GM18951 (cell line): Measurements from ENCODE around the gene BMP2K.

ENCODE experiments used
- POLR2A ChIP-seq: IDR thresholded peaks from 4 replicates; pipeline ENCODE4 v1.6.1; 2011; ENCODE audit warnings: mild to moderate bottlenecking; ENCODE audit not compliant: insufficient read length, insufficient read depth; ENCODE audit errors: extremely low read depth
- in situ Hi-C: fragments of 300-500 bp; cut with MboI; formaldehyde crosslinking; loops from one replicate; pipeline ENCODE4 v1.12.0; 2022; ENCODE audit warnings: low sequenced_read_pairs, mixed read lengths, inconsistent platforms; ENCODE audit not compliant: unreplicated experiment

The BMP2K gene

GRCh38 chr4:78753091-78753490, 23.1 kb upstream of the BMP2K start:
- TF ChIP-seq POLR2A = no peak
- in situ Hi-C loops = no loop called here

DNA sequence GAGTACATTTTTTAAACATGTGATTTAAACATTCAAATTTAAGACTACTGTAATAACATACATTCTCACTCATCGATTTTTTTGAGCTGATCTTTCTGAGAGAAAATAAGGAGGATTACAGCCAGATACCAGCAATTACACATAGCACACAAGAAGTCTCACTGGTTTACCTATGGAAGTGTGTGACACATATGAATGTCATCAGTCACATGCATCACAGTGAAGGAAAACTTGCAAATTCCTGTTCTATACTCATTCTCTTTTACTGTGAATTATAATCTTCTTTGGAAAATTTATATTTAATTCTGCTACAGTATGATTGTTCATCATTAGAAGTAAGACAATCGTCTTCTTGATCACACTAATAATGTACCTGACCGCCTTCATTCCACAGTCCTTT, 21.3 kb upstream of the BMP2K start:
- no peak for TF ChIP-seq POLR2A
- in situ Hi-C loops = no loop called here

DNA sequence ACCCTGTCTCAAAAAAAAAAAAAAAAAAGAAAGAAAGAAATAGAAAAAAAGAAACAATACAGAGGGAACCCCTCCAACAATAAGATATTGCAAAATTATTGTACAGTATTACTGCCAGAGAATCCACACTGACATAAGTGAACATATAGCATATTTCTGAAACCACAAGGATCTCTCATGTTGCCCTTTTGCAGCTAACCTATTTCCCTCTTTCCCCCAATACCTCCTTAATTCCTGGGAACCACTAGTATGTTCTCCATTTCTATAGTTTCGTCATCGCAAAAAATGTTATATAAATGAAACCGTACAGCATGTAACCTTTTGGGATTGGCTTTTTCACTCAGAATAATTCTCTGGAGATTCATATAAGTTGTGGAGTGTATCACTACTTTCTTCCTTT, 20.0 kb upstream of the BMP2K start:
- in situ Hi-C loops = no loop called here
- no peak for TF ChIP-seq POLR2A

DNA sequence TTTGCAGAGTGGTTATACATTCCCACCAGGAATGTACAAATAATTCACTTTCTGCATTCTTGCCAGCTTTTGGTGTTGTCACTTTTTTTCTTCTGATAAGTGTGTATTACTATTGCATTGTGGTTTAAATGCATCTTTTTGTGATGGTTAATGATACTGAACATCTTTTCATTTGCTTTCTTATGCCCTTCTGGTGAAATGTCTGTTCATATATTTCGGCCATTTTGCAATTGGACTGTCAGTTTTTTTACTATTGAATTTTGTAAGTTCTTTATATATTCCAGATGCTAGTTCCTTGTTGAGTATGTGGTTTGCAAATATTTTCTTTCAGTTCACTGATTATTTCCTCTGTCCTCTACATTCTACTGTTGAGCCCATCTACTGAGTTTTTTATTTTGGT, 19.4 kb upstream of the BMP2K start:
- in situ Hi-C loops = no loop called here
- TF ChIP-seq POLR2A = no peak

GRCh38 chr4:78757574-78757973, 18.6 kb upstream of the BMP2K start:
- TF ChIP-seq POLR2A = no peak
- in situ Hi-C loops = no loop called here

DNA sequence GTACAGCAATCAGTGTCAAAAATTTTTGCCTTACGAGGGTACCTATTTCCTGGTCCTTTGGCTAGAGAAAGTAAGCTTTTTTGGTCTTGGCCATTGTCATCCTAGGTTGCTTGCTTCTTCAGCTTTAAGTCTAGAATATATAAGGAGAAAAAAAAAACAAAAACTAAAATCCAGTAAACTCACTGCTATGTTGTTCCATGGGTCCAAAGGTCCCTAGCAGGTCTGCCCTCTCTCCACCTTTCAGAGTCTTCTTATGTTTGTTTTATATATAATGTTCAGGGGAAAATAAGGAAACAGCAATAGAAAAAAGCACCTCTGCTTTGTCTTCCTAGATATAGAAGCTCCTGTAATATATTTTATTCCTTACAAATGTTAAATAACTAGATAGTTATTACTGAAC, 18.1 kb upstream of the BMP2K start:
- no peak for TF ChIP-seq POLR2A
- in situ Hi-C loops = no loop called here

GRCh38 chr4:78762529-78762928, 13.6 kb upstream of the BMP2K start:
- no peak for TF ChIP-seq POLR2A

DNA sequence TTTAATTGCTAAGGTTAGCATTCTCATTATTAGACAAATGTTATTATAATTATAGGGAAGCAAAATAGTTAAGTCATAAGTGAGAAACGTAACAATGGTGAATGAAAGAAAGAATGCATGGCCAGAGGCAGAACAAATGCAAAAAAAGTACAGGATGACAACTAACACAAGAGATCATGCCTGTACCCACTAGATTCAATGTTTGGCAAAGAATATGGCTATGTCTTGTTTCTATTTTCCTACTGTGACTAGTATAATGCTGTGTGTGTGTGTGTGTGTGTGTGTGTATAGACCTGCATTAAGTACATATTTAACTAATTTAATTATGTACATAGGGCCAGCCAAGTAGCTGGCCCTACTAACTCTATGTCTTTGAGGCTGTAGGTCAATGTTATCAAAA, 12.9 kb upstream of the BMP2K start:
- in situ Hi-C loops = no loop called here
- no peak for TF ChIP-seq POLR2A

More at GRCh38 chr4:78762529-78762928, 13.6 kb upstream of the BMP2K start:
- in situ Hi-C loops = no loop called here

DNA sequence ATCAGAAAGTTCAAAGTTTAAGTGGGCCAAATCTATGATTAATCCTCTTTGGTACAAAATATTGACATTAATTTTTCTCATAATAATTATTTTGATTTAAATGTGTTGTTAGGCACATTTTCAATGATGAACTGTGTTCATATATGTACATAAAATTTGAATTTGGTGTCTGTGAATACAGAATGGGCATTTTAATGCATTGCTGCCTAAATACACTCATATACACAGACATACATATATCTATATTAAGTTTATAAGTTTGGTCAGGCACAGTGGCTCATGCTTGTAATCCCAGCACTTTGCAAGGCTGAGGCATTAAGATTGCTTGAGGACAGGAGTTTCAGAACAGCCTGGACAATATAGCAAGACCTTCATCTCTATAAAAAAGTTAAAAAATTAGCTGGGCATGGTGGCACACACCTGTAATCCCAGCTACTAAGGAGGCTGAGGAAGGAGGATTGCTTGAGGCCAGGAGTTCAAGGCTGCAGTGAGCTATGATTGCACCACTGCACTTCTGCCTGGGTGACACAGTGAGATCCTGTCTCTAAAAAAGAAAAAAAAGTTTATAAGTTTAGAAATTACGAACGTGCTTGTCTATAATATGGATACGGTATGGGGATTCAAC, 12.3 kb upstream of the BMP2K start:
- in situ Hi-C loops = no loop called here
- TF ChIP-seq POLR2A = no peak

- TF ChIP-seq POLR2A = no peak
- in situ Hi-C loops = no loop called here
These were observed 11.6 kb upstream of the BMP2K start for GRCh38 chr4:78764498-78764961.

GRCh38 chr4:78765432-78766006, 10.6 kb upstream of the BMP2K start:
- TF ChIP-seq POLR2A = no peak
- in situ Hi-C loops = no loop called here

- no peak for TF ChIP-seq POLR2A
- in situ Hi-C loops = no loop called here
These were observed 10.1 kb upstream of the BMP2K start for GRCh38 chr4:78766026-78766425.

DNA sequence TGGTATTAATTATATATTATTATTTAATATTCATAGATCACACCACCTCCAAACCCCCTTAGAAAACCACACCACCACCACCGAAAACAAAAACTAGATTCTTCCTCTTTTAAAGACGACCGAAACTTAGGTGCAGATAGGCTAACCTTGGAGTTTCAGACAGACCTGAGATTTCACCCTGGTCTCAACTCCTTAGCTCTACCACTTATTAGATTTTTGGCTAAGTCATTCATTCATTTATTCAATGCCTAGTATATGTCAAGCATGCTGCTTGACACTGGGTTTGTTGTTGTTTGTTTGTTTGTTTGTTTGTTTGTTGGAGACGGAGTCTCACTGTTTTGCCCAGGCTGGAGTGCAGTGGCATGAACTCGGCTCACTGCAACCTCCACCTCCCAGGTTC, 9.5 kb upstream of the BMP2K start:
- TF ChIP-seq POLR2A = no peak
- in situ Hi-C loops = no loop called here

DNA sequence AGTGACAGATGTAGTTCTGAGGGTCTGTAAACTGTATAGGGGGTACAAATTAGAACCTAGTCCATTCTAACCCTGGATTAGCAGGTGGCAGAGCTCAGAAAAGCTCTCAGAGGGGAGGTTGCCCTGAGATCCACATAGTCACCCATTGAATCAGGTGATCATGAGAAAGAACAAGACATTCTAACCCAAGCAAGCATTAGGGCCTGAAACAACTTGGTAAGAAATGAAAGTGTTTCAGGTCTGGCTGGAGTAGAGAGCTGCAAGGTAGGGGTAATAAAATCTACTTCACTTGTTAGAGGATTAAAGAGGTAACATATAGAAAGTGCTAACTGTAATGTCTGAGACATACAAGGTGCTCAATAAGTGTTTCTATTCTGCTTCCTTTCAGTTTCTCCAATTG, 8.8 kb upstream of the BMP2K start:
- no peak for TF ChIP-seq POLR2A
- in situ Hi-C loops = no loop called here
